ENCODE results near the gene TROAP.
A peak's percentile ranks its signal among the peaks of the same experiment; 100 is the strongest.

The TROAP gene

GRCh38 chr12:49330631-49331379, 7.8 kb downstream of the TROAP start:
- POLR2A ChIA-PET = interaction anchor here (0.6 to 8.2 kb wide), 13 partner anchors 8 to 42 kb away, joined by 3 to 82 read pairs (median 5); partner anchors contain the start of genes SPATS2 and TROAP
- Histone ChIP-seq H3K36me3 (ENCODE audit: control insufficient read depth in 2 of 2, insufficient read depth in 1 of 2, low read length in 2 of 2) (peaks cover 23 to 64% of the 10 kb centered on the region in 2 experiments), H3K4me3 (ENCODE audit: low read depth, low read length) (no peak overlapping the region), H3K4me1 (ENCODE audit: control insufficient read depth, insufficient read depth, low read length) (peaks cover 5% of the 10 kb centered on the region; the same call in 1 of the 2 replicates), H3K27ac (ENCODE audit: extremely low read depth, low read depth, low read length) (no peak overlapping the region), H3K9me3 (ENCODE audit: control insufficient read depth, insufficient read depth, low read depth, low read length) (no peaks in the 10 kb centered on the region)
- CTCF ChIA-PET = interaction anchor here (0.5 to 11.4 kb wide), 33 partner anchors 9 to 496 kb away, joined by 3 to 185 read pairs (median 5); partner anchors contain the start of genes DNAJC22, PRPH, SPATS2 and TROAP
- TF ChIP-seq ZNF341 (tag by site-specific recombination; IDR thresholded peaks at IDR 0.05; ENCODE audit: low read depth) = no peak
- TF ChIP-seq ZNF112 (tag by site-specific recombination; IDR thresholded peaks at IDR 0.05) = no peak
- no peak for TF ChIP-seq REPIN1 (tag by site-specific recombination; IDR thresholded peaks at IDR 0.05; ENCODE audit: low read depth)
- TF ChIP-seq ZNF610 (tag by site-specific recombination; IDR thresholded peaks at IDR 0.05; ENCODE audit: borderline replicate concordance) = no peak
- peak; percentile 87 for TF ChIP-seq KLF17 (tag by site-specific recombination; IDR thresholded peaks at IDR 0.05)
- TF ChIP-seq ZNF37A (tag by site-specific recombination; IDR thresholded peaks at IDR 0.05) = no peak
- TF ChIP-seq GLIS2 (tag by site-specific recombination; IDR thresholded peaks at IDR 0.05) = peak; percentile 19; the same call in 1 of the 2 replicates
- TF ChIP-seq ZNF510 (tag by site-specific recombination; IDR thresholded peaks at IDR 0.05; ENCODE audit: insufficient replicate concordance) = no peak
- peak; percentile 11 for TF ChIP-seq ZBTB26 (tag by site-specific recombination; optimal IDR thresholded peaks at IDR 0.05)
- TF ChIP-seq ZNF239 (tag by site-specific recombination; IDR thresholded peaks at IDR 0.05) = no peak

GRCh38 chr12:49331380-49332222, 8.5 kb downstream of the TROAP start:
- H3K36me3 ChIP-seq (ENCODE audit: control insufficient read depth in 2 of 2, insufficient read depth in 1 of 2, low read length in 2 of 2) = peaks cover 21 to 56% of the 10 kb centered on the region in 2 experiments
- CTCF ChIA-PET = interaction anchor here (0.5 to 11.4 kb wide), 37 partner anchors 9 to 497 kb away, joined by 3 to 185 read pairs (median 4); partner anchors contain the start of genes DNAJC22, PRPH, SPATS2 and TROAP
- no peak overlapping the region for H3K4me3 ChIP-seq (ENCODE audit: low read depth, low read length)
- no peak overlapping the region for H3K27ac ChIP-seq (ENCODE audit: extremely low read depth, low read depth, low read length)
- H3K9me3 ChIP-seq (ENCODE audit: control insufficient read depth, insufficient read depth, low read depth, low read length) = no peaks in the 10 kb centered on the region
- POLR2A ChIA-PET = interaction anchor here (0.6 to 8.2 kb wide), 11 partner anchors 9 to 42 kb away, joined by 3 to 82 read pairs (median 6); partner anchors contain the start of genes SPATS2 and TROAP
- peaks cover 5% of the 10 kb centered on the region; the same call in 1 of the 2 replicates for H3K4me1 ChIP-seq (ENCODE audit: control insufficient read depth, insufficient read depth, low read length)
- TF ChIP-seq PATZ1 (tag by site-specific recombination; IDR thresholded peaks at IDR 0.05) = peak; percentile 66
- no peak for TF ChIP-seq ZNF692 (tag by site-specific recombination; IDR thresholded peaks at IDR 0.05)
- no peak for TF ChIP-seq HOXA7 (CRISPR knock-in tag; IDR thresholded peaks at IDR 0.05; ENCODE audit: borderline replicate concordance)
- no peak for TF ChIP-seq YY1 (tag by site-specific recombination; IDR thresholded peaks at IDR 0.05)
- TF ChIP-seq ZNF654 (tag by site-specific recombination; IDR thresholded peaks at IDR 0.05; ENCODE audit: low read depth) = peak; percentile 93
- no peak for TF ChIP-seq ZNF37A (tag by site-specific recombination; IDR thresholded peaks at IDR 0.05)
- TF ChIP-seq GLIS1 (tag by site-specific recombination; IDR thresholded peaks at IDR 0.05) = peak; percentile 92
- TF ChIP-seq KLF1 (tag by site-specific recombination; IDR thresholded peaks at IDR 0.05) = peak; percentile 36
- peak; percentile 62 for TF ChIP-seq GLIS2 (tag by site-specific recombination; IDR thresholded peaks at IDR 0.05)
- TF ChIP-seq WT1 (tag by site-specific recombination; IDR thresholded peaks at IDR 0.05) = no peak
- TF ChIP-seq ZNF513 (tag by site-specific recombination; IDR thresholded peaks at IDR 0.05) = no peak
- TF ChIP-seq ZNF280D (tag by site-specific recombination; IDR thresholded peaks at IDR 0.05) = no peak

Data from HEK293 (cell line).